ENCODE measurements around the gene TLX3. TPM values are rescaled to one million over a fixed set of nuclear protein-coding genes. Genes with fewer than 3 reads are reported as not detected.

Gene TLX3
- total RNA-seq, 1 donor from 2014 or later = not detected

- Histone ChIP-seq H3K9ac (no peak overlapping the region), H3K36me3 (no peaks in the 10 kb centered on the region), H3K9me3 (ENCODE audit: low read depth) (no peaks in the 10 kb centered on the region), H3K27me3 (no peaks in the 10 kb centered on the region), H3K4me1 (no peaks in the 10 kb centered on the region), H3K4me2 (no peak overlapping the region), H3K27ac (no peak overlapping the region), H2AFZ (replicated peaks) (no peak overlapping the region), H4K20me1 (ENCODE audit: low read depth) (no peaks in the 10 kb centered on the region), H3F3A (ENCODE audit: low read depth) (no peaks in the 10 kb centered on the region), H3K79me2 (ENCODE audit: low read depth) (no peaks in the 10 kb centered on the region), H3K4me3 (no peak overlapping the region)
- no peak overlapping the region for H3K4me3 Mint-ChIP-seq
- H3K9me3 Mint-ChIP-seq = no peaks in the 10 kb centered on the region
- H3K27me3 Mint-ChIP-seq (ENCODE audit: insufficient read depth, low read depth) = peaks cover 2% of the 10 kb centered on the region
- TF ChIP-seq CTCF (IDR thresholded peaks at IDR 0.05) = peak; percentile 71
- no peak for TF ChIP-seq EZH2 (IDR thresholded peaks at IDR 0.05)
- peaks cover 17% of the 10 kb centered on the region for H3K4me1 Mint-ChIP-seq
- H3K36me3 Mint-ChIP-seq = peaks cover 2% of the 10 kb centered on the region
- DNase-seq (ENCODE audit: low spot score) = peak; percentile 58
- no peak overlapping the region for H3K27ac Mint-ChIP-seq
Observed at GRCh38 chr5:171272996-171273970, 35.8 kb upstream of the TLX3 start.

- Mint-ChIP-seq H3K4me3 (no peak overlapping the region), H3K27me3 (ENCODE audit: insufficient read depth, low read depth) (peaks cover 2% of the 10 kb centered on the region), H3K4me1 (peaks cover 13% of the 10 kb centered on the region), H3K36me3 (peaks cover 4% of the 10 kb centered on the region), H3K9me3 (no peaks in the 10 kb centered on the region), H3K27ac (no peak overlapping the region)
- no peak overlapping the region for H3K4me3 ChIP-seq
- H3K79me2 ChIP-seq (ENCODE audit: low read depth) = no peaks in the 10 kb centered on the region
- no peaks in the 10 kb centered on the region for H3K36me3 ChIP-seq
- H3K4me1 ChIP-seq = no peaks in the 10 kb centered on the region
- no peak overlapping the region for H3K27ac ChIP-seq
- H3F3A ChIP-seq (ENCODE audit: low read depth) = no peaks in the 10 kb centered on the region
- H4K20me1 ChIP-seq (ENCODE audit: low read depth) = no peaks in the 10 kb centered on the region
- no peaks in the 10 kb centered on the region for H3K27me3 ChIP-seq
- H2AFZ ChIP-seq (replicated peaks) = no peak overlapping the region
- no peak overlapping the region for H3K9ac ChIP-seq
- TF ChIP-seq EZH2phosphoT487 (IDR thresholded peaks at IDR 0.05) (no peak), EZH2 (IDR thresholded peaks at IDR 0.05) (no peak), CTCF (IDR thresholded peaks at IDR 0.05) (no peak)
- H3K9me3 ChIP-seq (ENCODE audit: low read depth) = no peaks in the 10 kb centered on the region
- no peak overlapping the region for H3K4me2 ChIP-seq
- no peak for DNase-seq (ENCODE audit: low spot score)
Observed at GRCh38 chr5:171275841-171276544, 33.1 kb upstream of the TLX3 start.

GRCh38 chr5:171283753-171284152 is 25.3 kb upstream of the TLX3 start:
- peaks cover 2% of the 10 kb centered on the region for H3K36me3 Mint-ChIP-seq
- no peak overlapping the region for H3K4me3 Mint-ChIP-seq
- no peaks in the 10 kb centered on the region for H3F3A ChIP-seq (ENCODE audit: low read depth)
- H2AFZ ChIP-seq (replicated peaks) = no peak overlapping the region
- no peak overlapping the region for H3K27ac Mint-ChIP-seq
- H3K27me3 ChIP-seq = no peaks in the 10 kb centered on the region
- no peak overlapping the region for H3K4me2 ChIP-seq
- H3K27me3 Mint-ChIP-seq (ENCODE audit: insufficient read depth, low read depth) = no peaks in the 10 kb centered on the region
- peaks cover 3% of the 10 kb centered on the region for H3K4me1 Mint-ChIP-seq
- H3K79me2 ChIP-seq (ENCODE audit: low read depth) = no peaks in the 10 kb centered on the region
- H3K9ac ChIP-seq = no peak overlapping the region
- H3K4me1 ChIP-seq = no peaks in the 10 kb centered on the region
- no peak overlapping the region for H3K27ac ChIP-seq
- no peak for DNase-seq (ENCODE audit: low spot score)
- TF ChIP-seq CTCF (IDR thresholded peaks at IDR 0.05) (no peak), EZH2phosphoT487 (IDR thresholded peaks at IDR 0.05) (no peak), EZH2 (IDR thresholded peaks at IDR 0.05) (no peak)
- H3K9me3 ChIP-seq (ENCODE audit: low read depth) = no peaks in the 10 kb centered on the region
- H3K36me3 ChIP-seq = no peaks in the 10 kb centered on the region
- H4K20me1 ChIP-seq (ENCODE audit: low read depth) = no peaks in the 10 kb centered on the region
- no peaks in the 10 kb centered on the region for H3K9me3 Mint-ChIP-seq
- no peak overlapping the region for H3K4me3 ChIP-seq
